ENCODE data around the gene SSBP2.
A peak's percentile ranks its signal among the peaks of the same experiment; 100 is the strongest.

SSBP2 gene

GRCh38 chr5:81767097-81767496, 16.2 kb upstream of the SSBP2 start:
- DNase-seq = no peak

DNA sequence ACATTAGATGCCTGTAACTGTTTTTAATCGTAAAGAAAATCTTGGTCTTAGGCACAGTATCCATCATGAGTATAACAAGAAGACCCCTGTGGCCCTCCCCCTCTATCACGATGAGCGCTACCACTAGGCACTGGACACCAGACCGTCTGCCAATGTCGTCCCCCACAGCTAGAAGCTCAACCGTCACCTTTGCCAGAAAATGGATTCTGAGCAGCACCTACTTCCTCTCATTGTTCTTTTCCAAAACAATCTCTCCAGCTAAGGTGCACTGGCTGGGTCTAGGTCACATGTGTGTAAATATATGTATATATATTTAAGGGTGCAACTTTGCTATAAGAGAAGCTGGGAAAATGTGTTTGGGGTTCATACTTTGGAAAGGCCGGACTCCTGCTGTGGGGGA, 15.7 kb upstream of the SSBP2 start:
- DNase-seq = no peak

GRCh38 chr5:81763294-81763928, 12.5 kb upstream of the SSBP2 start:
- peak in 1 of 51 donors; percentile 8 for DNase-seq

- no peak for DNase-seq
Observed at GRCh38 chr5:81762853-81763252, 12.0 kb upstream of the SSBP2 start.

DNA sequence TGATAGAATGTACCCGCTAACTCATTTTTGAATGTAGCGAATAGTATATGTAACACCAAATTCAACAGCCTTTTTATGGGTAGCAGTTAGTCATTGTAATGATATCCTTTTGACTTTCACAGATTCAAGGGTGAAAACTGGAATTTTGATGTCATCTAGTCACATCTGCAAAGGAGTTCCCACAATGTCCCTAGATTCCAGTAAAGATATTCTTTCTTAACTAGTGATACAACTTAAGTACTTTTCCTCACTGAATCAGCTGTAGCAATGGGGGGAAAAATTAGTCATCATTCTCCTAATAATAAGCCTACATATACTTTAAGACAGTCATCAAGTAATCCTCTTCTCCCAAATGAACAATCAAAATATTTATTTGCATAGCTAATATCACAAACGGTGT, 11.5 kb upstream of the SSBP2 start:
- DNase-seq = no peak

GRCh38 chr5:81761970-81762369, 11.1 kb upstream of the SSBP2 start:
- no peak for DNase-seq

DNA sequence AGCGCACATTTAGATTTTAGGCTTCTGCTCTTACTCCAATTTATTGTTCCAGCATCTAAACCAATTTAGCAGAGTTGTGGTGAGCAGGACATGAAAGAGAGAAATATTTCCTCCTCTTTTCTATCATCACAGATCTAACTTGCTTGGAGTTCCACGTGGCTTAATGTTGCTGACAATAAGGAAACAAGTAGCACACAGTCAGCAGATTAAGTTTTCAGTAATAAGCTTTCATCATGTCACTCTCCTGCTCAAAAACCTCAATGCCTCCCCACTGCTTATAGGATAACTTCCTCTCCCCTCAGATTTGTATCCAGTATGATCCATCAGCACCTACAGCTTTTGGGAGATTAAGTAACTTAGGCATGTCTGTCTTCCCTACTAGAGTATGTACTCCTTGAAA, 10.4 kb upstream of the SSBP2 start:
- DNase-seq = no peak

- DNase-seq = no peak
Observed at GRCh38 chr5:81760521-81760920, 9.6 kb upstream of the SSBP2 start.

GRCh38 chr5:81759632-81760005, 8.7 kb upstream of the SSBP2 start:
- peak in 1 of 51 donors; percentile 36 for DNase-seq

- no peak for DNase-seq
Observed at GRCh38 chr5:81757404-81757803, 6.5 kb upstream of the SSBP2 start.

DNA sequence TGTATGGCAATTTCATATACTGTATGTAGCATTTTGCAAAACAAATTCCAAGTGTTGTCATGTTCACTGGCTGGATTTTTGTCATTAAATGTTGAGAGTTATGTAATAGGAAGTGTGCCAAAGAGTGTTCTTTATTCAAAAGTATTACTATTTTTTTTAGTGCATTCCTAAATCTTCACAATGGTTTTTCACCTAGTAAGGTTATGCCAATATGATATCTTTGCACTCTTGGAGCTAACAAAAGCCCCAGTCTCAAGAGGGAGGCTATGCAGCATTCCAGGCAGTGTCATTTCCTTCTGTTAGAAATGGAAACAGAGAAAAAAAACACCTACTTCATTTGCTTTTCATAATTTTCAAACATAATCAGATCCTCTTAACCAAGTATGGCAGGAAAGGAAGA, 5.1 kb upstream of the SSBP2 start:
- no peak for DNase-seq

DNA sequence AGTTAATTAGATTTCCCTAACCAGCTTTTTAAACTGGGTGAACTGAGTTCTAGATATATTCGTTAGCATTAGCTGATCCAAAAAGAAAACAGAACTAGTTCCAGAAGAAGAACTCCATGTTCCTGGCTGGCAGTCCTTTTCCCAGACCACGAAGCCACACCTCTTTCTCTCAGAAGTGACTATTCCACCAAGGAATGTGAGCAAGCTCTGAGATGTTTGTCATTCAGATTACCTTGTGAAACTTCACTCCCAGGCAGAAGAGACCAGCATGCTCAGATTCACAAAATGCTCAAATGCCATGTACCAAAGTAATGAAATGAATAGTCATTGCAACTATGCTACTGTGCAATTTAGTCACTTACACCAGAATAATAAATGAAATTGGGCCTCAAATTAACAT, 4.4 kb upstream of the SSBP2 start:
- DNase-seq = peak in 2 of 51 donors; percentile 2 to 6

- no peak for DNase-seq
Observed at GRCh38 chr5:81754621-81755020, 3.7 kb upstream of the SSBP2 start.

GRCh38 chr5:81753429-81753828, 2.5 kb upstream of the SSBP2 start:
- DNase-seq = no peak

- DNase-seq = no peak
Observed at GRCh38 chr5:81752644-81752963, 1.7 kb upstream of the SSBP2 start.

DNA sequence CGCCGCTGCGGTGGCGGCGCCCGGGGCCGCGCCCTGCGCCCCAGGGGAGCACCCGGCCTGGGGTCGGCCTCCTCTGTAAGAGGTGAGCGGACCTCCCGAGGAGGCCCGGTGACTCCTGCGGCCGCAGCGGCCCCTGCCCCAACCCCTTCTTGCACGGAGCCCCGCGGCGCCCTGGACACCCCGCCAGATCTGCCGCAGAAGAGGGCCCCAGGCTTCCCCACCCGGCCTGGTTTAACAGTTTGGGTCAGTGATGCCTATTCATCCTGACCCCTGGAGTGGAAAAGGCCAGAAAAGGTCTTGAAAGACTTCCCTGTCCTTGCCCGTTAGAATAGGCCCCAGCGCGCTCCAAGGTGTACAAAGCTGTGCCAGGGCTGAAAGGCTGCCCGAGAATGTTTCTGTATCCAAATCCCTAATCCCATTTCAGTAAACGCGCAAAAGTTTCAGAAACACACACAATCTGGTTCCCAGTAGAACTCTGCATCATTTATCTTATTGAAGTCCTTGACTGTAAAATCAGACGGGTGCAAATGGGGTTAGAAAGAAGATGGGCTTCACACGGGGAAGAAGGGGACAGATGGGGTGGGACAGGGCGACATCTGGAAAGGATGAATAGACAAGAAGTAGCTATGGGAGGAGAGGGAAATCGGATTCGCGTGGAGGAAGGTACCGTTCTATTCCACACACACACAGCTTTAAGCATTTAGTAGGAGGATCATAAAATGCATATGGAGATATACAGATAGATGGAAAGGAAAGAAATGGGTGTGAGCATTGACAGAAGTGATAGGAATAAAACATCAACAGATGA, 1.1 kb upstream of the SSBP2 start:
- peak in 40 of 51 donors; percentile 16 to 83 (median 57) for DNase-seq

DNA sequence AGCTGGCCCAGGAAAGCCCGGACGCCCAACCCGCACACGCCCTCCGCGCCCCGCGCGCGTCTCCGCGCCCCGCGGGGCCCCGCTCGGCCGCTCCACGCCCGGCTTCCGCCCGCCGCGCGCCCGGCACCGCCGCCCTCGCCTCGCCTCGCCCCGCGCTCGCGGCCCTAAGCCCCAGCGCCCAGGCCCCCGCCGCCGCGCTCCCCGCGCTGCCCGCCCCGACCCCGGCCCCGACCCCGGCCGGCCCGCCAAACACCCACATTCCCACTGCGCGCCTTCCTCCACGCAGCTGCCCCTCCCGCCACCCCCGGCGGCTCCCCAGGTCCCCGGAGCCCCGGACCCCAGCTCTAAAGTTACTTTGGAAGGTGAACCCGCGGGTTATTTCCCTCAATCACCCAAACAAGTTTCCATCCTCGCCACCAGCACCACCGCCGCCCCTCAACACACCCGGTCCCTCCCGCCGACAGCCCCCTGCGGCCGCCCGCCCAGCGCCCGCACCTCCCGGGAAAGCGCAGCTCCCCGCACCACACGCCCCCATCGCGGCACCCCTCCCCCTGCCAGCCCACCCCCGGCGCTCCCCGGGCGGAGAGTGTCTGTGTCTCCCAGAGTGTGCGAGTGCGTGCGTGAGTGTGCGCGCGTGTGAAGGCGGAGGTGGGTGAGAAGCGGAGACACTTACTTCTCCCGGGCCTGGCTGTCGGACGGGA, 439 bp downstream of the SSBP2 start:
- DNase-seq = peak in 9 of 51 donors; percentile 33 to 56 (median 46)

DNA sequence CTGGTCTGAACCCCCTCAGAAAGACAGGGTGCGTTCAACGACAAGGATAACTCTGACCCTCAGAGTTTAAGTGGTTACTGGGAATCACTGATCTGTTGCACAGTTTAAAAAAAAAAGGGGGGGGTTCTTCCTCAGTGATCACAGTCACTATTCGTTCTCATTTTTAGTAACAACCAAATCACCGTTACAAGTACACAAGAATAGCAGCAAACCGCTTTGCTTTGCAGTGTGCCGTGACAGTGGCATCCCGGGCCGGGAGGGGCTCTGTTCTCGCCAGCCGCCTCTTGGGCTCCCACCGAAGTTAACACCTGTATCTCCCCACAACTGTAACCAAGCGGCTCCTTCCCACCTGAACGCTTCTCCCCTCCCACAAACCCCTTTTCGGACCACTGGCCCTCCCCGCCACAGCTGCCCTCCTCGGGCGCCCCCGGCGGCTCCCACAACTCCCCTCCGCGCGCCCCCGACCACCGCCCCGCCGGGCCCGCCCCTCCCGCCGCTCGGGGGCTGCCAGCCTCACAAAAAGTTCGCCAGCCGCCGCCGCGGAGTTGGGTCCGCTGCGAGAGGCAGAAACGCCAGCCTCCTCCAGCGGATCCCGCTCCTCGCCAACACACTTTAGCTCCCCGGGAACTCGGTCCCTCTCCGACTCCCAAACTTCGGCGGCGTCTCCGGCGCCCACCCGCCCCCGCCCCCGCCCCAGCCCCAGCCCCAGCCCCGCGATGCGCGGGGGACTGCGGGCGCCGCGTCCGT, 1.2 kb downstream of the SSBP2 start:
- peak in 32 of 51 donors; percentile 8 to 64 (median 32) for DNase-seq

GRCh38 chr5:81749192-81749560, 1.7 kb downstream of the SSBP2 start:
- peak in 2 of 51 donors; percentile 39 to 70 for DNase-seq

- peak in 1 of 51 donors; percentile 63 for DNase-seq
Observed at GRCh38 chr5:81748556-81748955, 2.3 kb downstream of the SSBP2 start.

- DNase-seq = no peak
Observed at GRCh38 chr5:81747030-81747429, 3.9 kb downstream of the SSBP2 start.

GRCh38 chr5:81740758-81741157, 10.1 kb downstream of the SSBP2 start:
- no peak for DNase-seq
